OCI-LY1 (cell line): ENCODE data around the gene MGST1.

ENCODE experiments used
- H2AFZ ChIP-seq: fragments of 200-600 bp; sonication (generic), shearing (Covaris generic); 2 replicates; pipeline ENCODE4 v1.6.0; 2014; ENCODE audit warnings: antibody characterized with exemption, mild to moderate bottlenecking, low read length
- H3F3A ChIP-seq: fragments of 200-600 bp; sonication (generic), shearing (Covaris generic); 2 replicates; pipeline ENCODE4 v1.6.0; 2014; ENCODE audit warnings: mild to moderate bottlenecking, antibody characterized with exemption, low read length, moderate library complexity; ENCODE audit not compliant: insufficient read depth
- H3K27ac ChIP-seq: fragments of 200-600 bp; sonication (generic); 2 replicates; pipeline ENCODE4 v1.5.1; 2014; ENCODE audit warnings: low read length, mixed run types, mild to moderate bottlenecking, low read depth; ENCODE audit not compliant: poor library complexity, severe bottlenecking
- H3K27me3 ChIP-seq: fragments of 200-600 bp; sonication (generic); 2 replicates; pipeline ENCODE4 v1.6.0; 2014; ENCODE audit warnings: antibody characterized with exemption, mild to moderate bottlenecking, low read length, moderate library complexity; ENCODE audit not compliant: insufficient read depth
- H3K36me3 ChIP-seq: fragments of 200-600 bp; sonication (generic); 2 replicates; pipeline ENCODE4 v1.6.1; 2014; ENCODE audit warnings: mild to moderate bottlenecking, antibody characterized with exemption, low read length, moderate library complexity, mixed read lengths; ENCODE audit not compliant: insufficient read depth
- H3K4me1 ChIP-seq: fragments of 200-600 bp; sonication (generic); 2 replicates; pipeline ENCODE4 v1.5.1; 2014; ENCODE audit warnings: mild to moderate bottlenecking, low read length, moderate library complexity; ENCODE audit not compliant: insufficient read depth, severe bottlenecking
- H3K4me2 ChIP-seq: fragments of 200-600 bp; sonication (generic), shearing (Covaris generic); 2 replicates; pipeline ENCODE4 v1.6.1; 2014; ENCODE audit warnings: low read length
- H3K4me3 ChIP-seq: fragments of 200-600 bp; sonication (generic); 2 replicates; pipeline ENCODE4 v1.5.1; 2014; ENCODE audit warnings: low read length, low read depth, mild to moderate bottlenecking, mixed read lengths; ENCODE audit not compliant: poor library complexity, severe bottlenecking
- H3K79me2 ChIP-seq: fragments of 200-600 bp; shearing (Covaris generic); 2 replicates; pipeline ENCODE4 v1.6.1; 2016; ENCODE audit warnings: mixed run types, low read length, mixed read lengths; ENCODE audit not compliant: insufficient read depth
- H3K9ac ChIP-seq: fragments of 200-600 bp; sonication (generic), shearing (Covaris generic); 2 replicates; pipeline ENCODE4 v1.6.1; 2014; ENCODE audit warnings: mild to moderate bottlenecking, low read length, mixed read lengths
- H3K9me2 ChIP-seq: fragments of 200-600 bp; sonication (generic), shearing (Covaris generic); 2 replicates; pipeline ENCODE4 v1.6.1; 2014; ENCODE audit warnings: low read depth, mild to moderate bottlenecking, low read length, mixed read lengths
- H3K9me3 ChIP-seq: fragments of 200-600 bp; shearing (Covaris generic); 2 replicates; pipeline ENCODE4 v1.6.1; 2014; ENCODE audit warnings: low read length, mixed read lengths
- H4K20me1 ChIP-seq: fragments of 200-600 bp; sonication (generic), shearing (Covaris generic); 2 replicates; pipeline ENCODE4 v1.6.0; 2016; ENCODE audit warnings: mild to moderate bottlenecking, low read length; ENCODE audit not compliant: insufficient read depth
- EZH2 ChIP-seq: fragments of 200-600 bp; sonication (generic), shearing (Covaris generic); IDR thresholded peaks from 2 replicates; pipeline ENCODE4 v1.8.0; 2017; ENCODE audit warnings: borderline replicate concordance, mixed run types, mild to moderate bottlenecking, antibody characterized with exemption, low read length, moderate library complexity, mixed read lengths
- TF ChIP-seq, protein P1 (sequence below): fragments of 200-600 bp; sonication (generic), shearing (Covaris generic); IDR thresholded peaks from 2 replicates; pipeline ENCODE4 v1.5.1; 2017; ENCODE audit warnings: mild to moderate bottlenecking, antibody characterized with exemption, low read length, moderate library complexity, mixed read lengths

Gene MGST1

DNA sequence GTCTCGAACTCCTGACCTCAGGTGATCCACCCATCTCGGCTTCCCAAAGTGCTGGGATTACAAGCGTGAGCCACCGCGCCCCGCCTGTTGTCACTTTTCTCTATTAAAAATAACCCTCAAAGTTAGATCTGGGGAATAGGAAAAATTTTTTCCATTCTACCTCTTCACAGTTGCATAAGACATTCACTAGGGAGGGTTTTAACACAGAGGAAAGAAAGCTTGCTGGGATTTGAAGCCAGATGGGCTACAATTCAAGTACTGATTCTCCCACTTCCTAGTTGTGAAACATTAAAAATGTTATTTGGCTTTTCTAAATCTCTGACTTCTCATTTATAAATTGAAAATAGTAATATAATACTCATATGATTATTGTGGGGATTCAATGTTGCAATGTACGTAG lies 46.7 kb upstream of the MGST1 start:
- TF ChIP-seq, protein P1, sequence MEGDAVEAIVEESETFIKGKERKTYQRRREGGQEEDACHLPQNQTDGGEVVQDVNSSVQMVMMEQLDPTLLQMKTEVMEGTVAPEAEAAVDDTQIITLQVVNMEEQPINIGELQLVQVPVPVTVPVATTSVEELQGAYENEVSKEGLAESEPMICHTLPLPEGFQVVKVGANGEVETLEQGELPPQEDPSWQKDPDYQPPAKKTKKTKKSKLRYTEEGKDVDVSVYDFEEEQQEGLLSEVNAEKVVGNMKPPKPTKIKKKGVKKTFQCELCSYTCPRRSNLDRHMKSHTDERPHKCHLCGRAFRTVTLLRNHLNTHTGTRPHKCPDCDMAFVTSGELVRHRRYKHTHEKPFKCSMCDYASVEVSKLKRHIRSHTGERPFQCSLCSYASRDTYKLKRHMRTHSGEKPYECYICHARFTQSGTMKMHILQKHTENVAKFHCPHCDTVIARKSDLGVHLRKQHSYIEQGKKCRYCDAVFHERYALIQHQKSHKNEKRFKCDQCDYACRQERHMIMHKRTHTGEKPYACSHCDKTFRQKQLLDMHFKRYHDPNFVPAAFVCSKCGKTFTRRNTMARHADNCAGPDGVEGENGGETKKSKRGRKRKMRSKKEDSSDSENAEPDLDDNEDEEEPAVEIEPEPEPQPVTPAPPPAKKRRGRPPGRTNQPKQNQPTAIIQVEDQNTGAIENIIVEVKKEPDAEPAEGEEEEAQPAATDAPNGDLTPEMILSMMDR: no peak
- TF ChIP-seq EZH2: no peak
- H4K20me1 ChIP-seq: no peaks in the 10 kb centered on the region

DNA sequence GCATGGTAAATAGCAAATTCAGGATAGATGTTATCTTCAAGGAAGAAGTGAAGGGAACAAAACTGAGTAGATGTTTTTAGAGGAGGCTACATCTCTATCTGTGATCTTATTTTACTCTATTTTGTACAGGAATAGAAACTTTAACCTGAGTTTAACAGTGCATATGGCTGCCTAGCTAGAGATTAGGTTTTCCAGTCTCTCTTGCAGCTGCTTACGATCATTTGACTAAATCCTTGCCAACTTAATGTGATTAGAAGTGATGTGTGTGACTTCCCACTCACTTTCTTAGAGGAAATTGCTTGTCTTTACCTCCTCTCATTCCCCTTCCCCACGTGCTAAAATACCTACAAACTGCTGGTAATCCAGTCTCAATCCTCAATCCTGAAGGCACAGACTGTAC lies 43.5 kb upstream of the MGST1 start:
- Histone ChIP-seq H3K4me3 (no peak overlapping the region), H3K27ac (no peak overlapping the region), H4K20me1 (no peaks in the 10 kb centered on the region), H3F3A (no peaks in the 10 kb centered on the region), H3K9ac (no peak overlapping the region), H3K9me3 (no peaks in the 10 kb centered on the region), H3K27me3 (no peaks in the 10 kb centered on the region), H3K4me2 (no peak overlapping the region), H3K79me2 (no peaks in the 10 kb centered on the region), H3K4me1 (no peaks in the 10 kb centered on the region), H3K9me2 (no peaks in the 10 kb centered on the region), H2AFZ (no peak overlapping the region), H3K36me3 (no peaks in the 10 kb centered on the region)
- TF ChIP-seq, protein P1: no peak
- no peak for TF ChIP-seq EZH2

More for the DNA sequence above, 46.7 kb upstream of the MGST1 start:
- H3K4me3 ChIP-seq: no peak overlapping the region
- no peaks in the 10 kb centered on the region for H3K79me2 ChIP-seq
- no peaks in the 10 kb centered on the region for H3K9me2 ChIP-seq
- no peaks in the 10 kb centered on the region for H3K4me1 ChIP-seq
- no peaks in the 10 kb centered on the region for H3K36me3 ChIP-seq
- H3F3A ChIP-seq: no peaks in the 10 kb centered on the region
- no peak overlapping the region for H3K27ac ChIP-seq
- H3K9me3 ChIP-seq: no peaks in the 10 kb centered on the region
- H3K9ac ChIP-seq: no peak overlapping the region
- no peak overlapping the region for H3K4me2 ChIP-seq
- H3K27me3 ChIP-seq: no peaks in the 10 kb centered on the region; the same call in 1 of the 2 replicates
- H2AFZ ChIP-seq: no peak overlapping the region

DNA sequence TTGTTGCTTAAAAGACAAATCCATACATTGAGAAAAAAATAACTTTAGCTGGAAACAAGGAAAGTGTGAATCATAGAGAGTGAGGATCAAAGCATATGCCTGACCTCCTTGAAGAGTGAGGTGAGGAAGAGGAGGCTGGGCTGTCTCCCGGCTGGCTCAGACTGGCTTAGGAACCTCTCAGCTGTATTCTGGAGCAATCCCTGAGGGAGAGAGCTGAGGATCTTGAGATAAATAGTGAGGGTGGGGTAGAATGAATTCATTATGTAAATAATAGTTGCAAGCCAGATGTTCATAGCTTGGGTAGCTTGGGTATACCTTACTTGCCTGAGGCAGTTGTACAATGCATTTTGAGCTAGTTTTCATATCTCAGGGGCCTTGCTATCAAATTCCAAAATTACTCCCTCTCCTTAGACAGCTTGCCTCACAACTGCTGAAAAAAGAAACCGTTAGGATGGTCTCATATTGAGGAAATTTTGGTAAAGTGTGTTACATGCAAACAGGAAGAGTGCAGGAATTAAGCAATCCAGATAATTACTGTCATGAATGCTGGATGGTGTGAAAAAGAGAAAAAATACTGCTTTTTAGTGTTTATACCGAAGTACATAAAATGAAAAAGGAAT lies 39.5 kb upstream of the MGST1 start:
- no peaks in the 10 kb centered on the region for H3K9me2 ChIP-seq
- no peak overlapping the region for H3K9ac ChIP-seq
- TF ChIP-seq, protein P1: no peak
- TF ChIP-seq EZH2: no peak
- H3K4me2 ChIP-seq: no peak overlapping the region
- H3F3A ChIP-seq: no peaks in the 10 kb centered on the region
- H3K4me3 ChIP-seq: no peak overlapping the region
- H3K27ac ChIP-seq: no peak overlapping the region
- H3K79me2 ChIP-seq: no peaks in the 10 kb centered on the region
- H3K36me3 ChIP-seq: no peaks in the 10 kb centered on the region
- no peaks in the 10 kb centered on the region for H3K4me1 ChIP-seq
- no peak overlapping the region for H2AFZ ChIP-seq
- H3K9me3 ChIP-seq: no peaks in the 10 kb centered on the region
- no peaks in the 10 kb centered on the region for H4K20me1 ChIP-seq
- no peaks in the 10 kb centered on the region for H3K27me3 ChIP-seq
